ENCODE results near the gene PRKAB1. TPM values are rescaled to one million over a fixed set of nuclear protein-coding genes. Genes with fewer than 3 reads are reported as not detected.

PRKAB1 gene
- total and polyA plus RNA-seq, 4 donors: 34.7 to 57.5 (median 37.9) TPM

DNA sequence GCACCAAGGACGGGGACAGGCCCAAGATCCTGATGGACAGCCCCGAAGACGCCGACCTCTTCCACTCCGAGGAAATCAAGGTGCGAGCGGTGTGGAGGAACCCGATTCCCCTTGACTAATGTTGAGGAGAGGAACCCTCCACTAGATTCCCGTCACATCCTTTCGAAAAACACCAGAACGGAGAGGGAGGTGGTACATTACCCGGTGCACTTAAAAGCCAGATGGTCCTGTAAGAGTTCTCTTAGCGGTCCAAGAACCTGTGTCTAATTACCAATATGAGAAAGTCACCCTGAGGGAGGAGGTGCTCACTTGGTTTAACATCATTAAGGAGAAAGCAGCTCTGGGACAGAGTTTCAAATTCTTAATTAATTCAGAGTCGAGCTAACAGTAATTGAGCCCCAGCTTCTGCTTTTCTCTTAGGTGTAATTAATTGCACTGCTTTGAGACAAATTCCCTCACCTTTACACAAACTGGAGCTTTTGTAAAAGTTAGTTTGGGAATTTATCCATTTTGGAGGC, 450 bp downstream of the PRKAB1 start:
- DNase-seq (peak in 2 of 3 donors; percentile 20 to 24), ATAC-seq (ENCODE audit: insufficient read depth, low FRiP score) (peak; percentile 0)
- Histone ChIP-seq H3K9ac (ENCODE audit: insufficient read depth in 1 of 2, low read length in 2 of 2) (peak overlapping the region; percentile 14 to 84), H3K4me3 (peak overlapping the region; percentile 87), H3K36me3 (ENCODE audit: control insufficient read depth in 4 of 4, insufficient read depth in 4 of 4, low read length in 4 of 4) (peaks cover 4 to 12% (median 5%) of the 10 kb centered on the region in 4 donors), H3K27me3 (ENCODE audit: control insufficient read depth in 3 of 3, insufficient read depth in 3 of 3, low read length in 2 of 3) (no peaks in the 10 kb centered on the region), H3K4me1 (ENCODE audit: control insufficient read depth in 5 of 5, insufficient read depth in 5 of 5, low read length in 5 of 5) (peaks cover 0 to 24% (median 8%) of the 10 kb centered on the region in 5 donors), H3K9me3 (ENCODE audit: control insufficient read depth in 4 of 4, insufficient read depth in 3 of 4, low read length in 3 of 4) (no peaks in the 10 kb centered on the region), H3K27ac (ENCODE audit: low read depth in 1 of 2, low read length in 1 of 2) (peak overlapping the region; percentile 95 to 99)
- WGBS, 2 donors: 4% methylated on average over 14 of the region's 14 CpGs
- TF ChIP-seq, protein P1, sequence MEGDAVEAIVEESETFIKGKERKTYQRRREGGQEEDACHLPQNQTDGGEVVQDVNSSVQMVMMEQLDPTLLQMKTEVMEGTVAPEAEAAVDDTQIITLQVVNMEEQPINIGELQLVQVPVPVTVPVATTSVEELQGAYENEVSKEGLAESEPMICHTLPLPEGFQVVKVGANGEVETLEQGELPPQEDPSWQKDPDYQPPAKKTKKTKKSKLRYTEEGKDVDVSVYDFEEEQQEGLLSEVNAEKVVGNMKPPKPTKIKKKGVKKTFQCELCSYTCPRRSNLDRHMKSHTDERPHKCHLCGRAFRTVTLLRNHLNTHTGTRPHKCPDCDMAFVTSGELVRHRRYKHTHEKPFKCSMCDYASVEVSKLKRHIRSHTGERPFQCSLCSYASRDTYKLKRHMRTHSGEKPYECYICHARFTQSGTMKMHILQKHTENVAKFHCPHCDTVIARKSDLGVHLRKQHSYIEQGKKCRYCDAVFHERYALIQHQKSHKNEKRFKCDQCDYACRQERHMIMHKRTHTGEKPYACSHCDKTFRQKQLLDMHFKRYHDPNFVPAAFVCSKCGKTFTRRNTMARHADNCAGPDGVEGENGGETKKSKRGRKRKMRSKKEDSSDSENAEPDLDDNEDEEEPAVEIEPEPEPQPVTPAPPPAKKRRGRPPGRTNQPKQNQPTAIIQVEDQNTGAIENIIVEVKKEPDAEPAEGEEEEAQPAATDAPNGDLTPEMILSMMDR (IDR thresholded peaks at IDR 0.05; ENCODE audit: control extremely low read depth, extremely low read depth): no peak

DNA sequence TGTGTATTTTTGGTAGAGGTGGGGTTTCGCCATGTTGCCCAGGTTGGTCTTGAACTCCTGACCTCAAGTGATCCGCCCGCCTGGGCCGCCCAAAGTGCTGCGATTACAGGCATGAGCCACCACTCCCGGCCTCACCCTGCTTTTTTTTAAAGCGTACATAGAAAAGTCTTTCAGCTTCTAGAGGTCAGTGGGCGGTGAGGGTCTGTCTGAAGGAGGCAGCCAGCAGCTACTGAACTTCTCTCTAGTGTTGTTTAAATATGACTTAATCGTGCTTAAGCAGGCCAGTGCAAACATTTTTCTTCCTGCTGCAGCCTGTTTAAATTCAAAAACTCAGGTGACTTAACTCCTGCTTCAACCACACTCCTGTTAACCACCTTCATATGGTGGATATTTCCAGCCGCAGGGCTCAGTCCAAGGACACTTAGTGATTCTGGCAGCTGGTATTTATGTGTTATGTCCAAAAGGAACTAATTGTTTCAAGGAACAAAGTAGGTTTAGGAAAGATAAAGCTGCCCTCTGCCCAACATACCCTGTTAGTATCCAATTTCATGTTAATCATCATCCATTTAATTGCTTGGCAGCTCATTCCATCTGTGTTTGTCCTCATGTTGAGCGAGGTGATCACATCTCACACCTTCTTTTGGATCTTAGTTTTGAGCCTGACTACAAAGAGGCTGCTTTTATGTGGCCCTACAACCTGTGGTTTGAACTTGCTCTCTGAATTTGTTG, 2.0 kb downstream of the PRKAB1 start:
- H3K4me3 ChIP-seq: no peak overlapping the region
- peaks cover 4 to 20% (median 14%) of the 10 kb centered on the region in 4 donors for H3K36me3 ChIP-seq (ENCODE audit: control insufficient read depth in 4 of 4, insufficient read depth in 4 of 4, low read length in 4 of 4)
- H3K27ac ChIP-seq (ENCODE audit: low read depth in 1 of 2, low read length in 1 of 2): peak overlapping the region in 1 of 2 donors; percentile 71
- 59 to 85% methylated on average over 11 of the region's 11 CpGs for WGBS, 2 donors
- H3K9me3 ChIP-seq (ENCODE audit: control insufficient read depth in 4 of 4, insufficient read depth in 3 of 4, low read length in 3 of 4): no peaks in the 10 kb centered on the region
- peak; percentile 64 to 85 (median 77) for DNase-seq
- ATAC-seq (ENCODE audit: insufficient read depth, low FRiP score): no peak
- peak overlapping the region in 1 of 2 donors; percentile 24 for H3K9ac ChIP-seq (ENCODE audit: insufficient read depth in 1 of 2, low read length in 2 of 2)
- peaks cover 0 to 24% (median 9%) of the 10 kb centered on the region in 5 donors for H3K4me1 ChIP-seq (ENCODE audit: control insufficient read depth in 5 of 5, insufficient read depth in 5 of 5, low read length in 5 of 5)
- H3K27me3 ChIP-seq (ENCODE audit: control insufficient read depth in 3 of 3, insufficient read depth in 3 of 3, low read length in 2 of 3): no peaks in the 10 kb centered on the region
- TF ChIP-seq, protein P1 (IDR thresholded peaks at IDR 0.05; ENCODE audit: control extremely low read depth, extremely low read depth): no peak

DNA sequence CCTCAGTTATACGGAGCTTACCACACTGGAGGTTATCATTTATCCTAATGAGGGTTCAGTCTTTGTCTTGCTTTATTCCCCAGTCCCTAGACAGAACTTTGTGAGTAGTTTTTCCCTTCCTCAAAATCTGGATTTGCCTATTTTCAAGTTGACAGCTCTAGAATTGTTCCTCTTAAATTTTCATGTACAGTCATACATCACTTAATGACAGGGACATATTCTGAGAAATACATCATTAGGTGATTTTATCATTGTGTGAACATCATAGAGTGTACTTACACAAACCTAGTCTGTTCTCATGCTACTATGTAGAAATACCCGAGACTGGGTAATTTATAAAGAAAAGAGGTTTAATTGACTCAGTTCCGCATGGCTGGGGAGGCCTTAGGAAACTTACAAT, 3.1 kb downstream of the PRKAB1 start:
- peak overlapping the region; percentile 24 to 48 for H3K9ac ChIP-seq (ENCODE audit: insufficient read depth in 1 of 2, low read length in 2 of 2)
- DNase-seq (no peak), ATAC-seq (ENCODE audit: insufficient read depth, low FRiP score) (no peak)
- H3K9me3 ChIP-seq (ENCODE audit: control insufficient read depth in 4 of 4, insufficient read depth in 3 of 4, low read length in 3 of 4): no peaks in the 10 kb centered on the region
- H3K4me3 ChIP-seq: no peak overlapping the region
- TF ChIP-seq, protein P1 (IDR thresholded peaks at IDR 0.05; ENCODE audit: control extremely low read depth, extremely low read depth): no peak
- no peaks in the 10 kb centered on the region for H3K27me3 ChIP-seq (ENCODE audit: control insufficient read depth in 3 of 3, insufficient read depth in 3 of 3, low read length in 2 of 3)
- WGBS, 2 donors: 73 to 87% methylated on average over 3 of the region's 3 CpGs
- peaks cover 4 to 24% (median 20%) of the 10 kb centered on the region in 4 donors for H3K36me3 ChIP-seq (ENCODE audit: control insufficient read depth in 4 of 4, insufficient read depth in 4 of 4, low read length in 4 of 4)
- H3K27ac ChIP-seq (ENCODE audit: low read depth in 1 of 2, low read length in 1 of 2): peak overlapping the region in 1 of 2 donors; percentile 64
- peaks cover 0 to 24% (median 9%) of the 10 kb centered on the region in 5 donors for H3K4me1 ChIP-seq (ENCODE audit: control insufficient read depth in 5 of 5, insufficient read depth in 5 of 5, low read length in 5 of 5)
